H54 (cell line): Measurements from ENCODE around the gene CFAP161.

Source experiments
- DNase-seq: peaks from one replicate; pipeline ENCODE4 v3.0.0; 2011; ENCODE audit warnings: low spot score, mixed read lengths; ENCODE audit not compliant: insufficient read length
- FAIRE-seq: peaks from 3 replicates; lab custom pipeline; 2011; peaks lifted over from hg19 to GRCh38; lab: Jason Lieb, UNC
- POLR2A ChIP-seq: IDR thresholded peaks from 2 replicates; pipeline ENCODE4 v1.6.1; 2011; ENCODE audit warnings: low read depth, mild to moderate bottlenecking, low read length

The CFAP161 gene

DNA sequence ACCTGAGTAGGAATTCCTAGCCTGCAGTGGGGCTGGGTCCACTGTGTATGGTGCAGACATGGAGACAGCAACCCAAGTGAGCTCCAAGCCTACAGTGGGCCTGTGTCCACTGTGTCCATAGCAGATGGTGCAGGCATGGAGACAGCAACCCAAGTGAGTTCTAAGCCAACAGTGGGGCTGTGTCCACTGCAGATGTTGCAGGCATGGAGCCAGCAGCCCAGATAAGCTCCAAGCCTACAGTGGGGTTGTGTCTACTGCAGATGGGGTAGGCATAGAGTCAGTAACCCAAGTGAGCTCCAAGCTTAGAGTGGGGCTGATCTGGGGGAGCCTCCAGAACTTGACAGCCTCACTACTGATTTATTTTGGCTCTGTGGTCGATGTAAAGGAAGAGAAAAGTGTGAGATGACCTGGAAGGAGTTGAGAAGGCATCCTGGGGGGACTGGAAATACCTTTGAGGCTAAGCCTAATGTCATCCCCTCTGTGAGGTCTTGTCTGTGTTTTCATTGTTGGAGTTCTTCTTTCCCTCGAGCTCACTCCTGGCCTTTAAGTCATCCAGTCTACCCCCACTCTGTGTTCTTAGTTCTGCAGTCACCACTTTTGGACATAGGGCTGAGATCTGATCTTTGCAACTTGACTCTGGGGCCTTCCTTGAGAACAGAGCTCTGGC, 40.2 kb downstream of the CFAP161 start:
- TF ChIP-seq POLR2A, result no peak
- FAIRE-seq (no peak), DNase-seq (no peak)

DNA sequence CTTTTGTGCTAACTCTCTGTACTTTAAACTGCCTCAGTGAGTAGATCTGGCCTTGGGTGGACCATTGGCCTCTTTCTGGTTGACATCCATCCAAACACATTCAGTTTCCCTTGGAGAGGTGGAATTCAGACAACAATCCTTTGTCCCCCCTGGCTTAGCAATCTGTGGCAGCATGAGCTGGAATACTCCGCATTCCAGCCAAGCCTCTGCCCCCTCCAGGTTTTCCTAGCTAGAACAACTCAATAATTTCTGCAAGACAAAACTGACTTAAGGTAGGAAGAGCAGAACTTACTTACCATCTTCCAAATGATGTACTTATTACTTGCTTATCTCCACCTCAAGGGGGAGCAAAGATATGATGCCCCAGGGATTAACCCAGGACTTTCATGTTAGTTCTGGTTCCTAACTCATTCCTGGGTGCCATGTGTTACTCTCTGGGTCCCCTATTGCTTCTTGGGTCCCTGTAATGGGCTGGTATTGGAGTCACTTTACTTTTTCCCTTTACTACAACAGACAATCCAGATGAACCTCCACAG, 40.8 kb downstream of the CFAP161 start:
- DNase-seq (no peak), FAIRE-seq (no peak)
- TF ChIP-seq POLR2A, result no peak

DNA sequence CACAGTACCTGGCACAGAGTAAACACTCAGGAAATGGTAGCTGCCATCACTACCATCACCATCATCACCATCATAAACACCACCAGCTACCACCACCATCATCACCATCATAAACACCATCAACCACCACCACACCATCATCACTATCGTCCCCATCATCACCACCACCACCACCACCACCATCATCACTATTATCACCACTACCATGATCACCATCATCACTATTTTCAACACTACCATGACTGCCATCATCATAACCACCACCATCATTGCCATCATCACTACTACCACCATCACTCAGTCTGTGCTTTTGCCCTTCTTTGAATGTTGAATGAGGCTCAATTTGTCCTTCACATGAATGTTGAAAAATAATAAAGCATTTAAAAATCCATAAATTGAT, 41.4 kb downstream of the CFAP161 start:
- no peak for DNase-seq
- no peak for TF ChIP-seq POLR2A
- no peak for FAIRE-seq

DNA sequence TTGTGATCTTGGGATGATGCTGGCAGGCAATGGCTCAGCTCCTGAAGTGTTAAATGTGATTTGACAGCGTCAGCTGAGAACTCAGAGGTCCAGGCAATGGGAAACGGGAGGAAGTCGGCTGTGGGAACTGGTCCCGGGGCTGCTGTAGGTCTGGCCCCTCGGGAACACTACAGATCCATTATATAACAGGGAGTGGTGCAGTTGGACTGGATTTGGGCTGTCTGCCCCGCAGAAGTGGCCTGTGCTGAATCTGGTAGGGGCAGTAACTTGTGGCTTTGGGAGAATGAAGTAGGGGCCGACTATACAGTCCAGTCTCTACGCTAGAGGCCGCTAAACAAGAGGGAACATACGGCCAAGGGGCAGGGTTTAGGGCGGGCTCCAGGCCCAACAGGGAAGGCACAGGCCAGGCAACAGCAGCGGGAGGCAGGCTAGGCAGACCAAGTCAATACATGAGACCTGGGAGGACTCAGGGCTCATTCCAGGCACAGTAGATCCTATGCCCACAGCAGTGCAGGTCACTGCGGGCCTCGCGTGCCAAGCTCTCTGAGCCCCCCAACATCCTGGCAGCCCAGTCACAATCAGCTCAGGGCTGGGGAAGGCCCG, 42.3 kb downstream of the CFAP161 start:
- DNase-seq (no peak), FAIRE-seq (no peak)
- no peak for TF ChIP-seq POLR2A

DNA sequence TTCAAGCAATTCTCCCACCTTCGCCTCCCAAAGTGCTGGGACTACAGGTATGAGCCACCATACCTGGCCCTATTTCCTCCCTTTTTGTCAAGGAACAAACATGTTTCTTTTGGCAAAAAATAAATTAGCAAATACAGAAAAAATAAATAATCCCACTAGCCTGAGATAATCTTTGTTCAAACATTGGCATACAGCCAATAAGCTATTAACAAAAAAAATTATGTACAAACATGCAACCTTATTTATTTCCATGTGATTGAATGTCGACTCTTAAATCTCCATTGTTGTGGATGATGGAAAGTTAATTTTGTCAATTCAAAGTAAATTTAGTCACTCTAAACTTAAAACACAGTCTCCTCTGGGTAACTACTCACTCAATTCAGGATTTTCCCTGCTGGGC, 44.3 kb downstream of the CFAP161 start:
- DNase-seq (no peak), FAIRE-seq (no peak)
- TF ChIP-seq POLR2A, result no peak

DNA sequence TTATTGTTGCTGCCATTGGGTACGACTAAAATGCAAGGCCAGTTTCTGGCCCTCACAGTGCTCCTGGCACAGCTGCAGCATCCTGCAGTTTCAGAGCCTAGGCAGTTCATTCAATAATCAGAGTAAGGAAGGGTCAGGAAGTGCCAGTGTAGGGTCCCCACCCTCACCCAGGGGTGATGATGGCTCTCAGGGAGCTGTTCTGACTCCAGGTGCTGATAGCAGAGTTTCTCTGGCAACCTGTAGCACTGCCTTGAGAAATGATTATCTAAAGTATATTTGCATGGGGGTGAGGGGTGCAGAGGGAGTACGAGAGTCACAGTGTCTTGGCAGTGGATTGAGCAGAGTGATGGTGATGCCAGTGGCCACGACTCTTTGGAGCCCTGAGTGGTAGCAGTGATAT, 47.1 kb downstream of the CFAP161 start:
- DNase-seq, result no peak
- FAIRE-seq, result no peak
- no peak for TF ChIP-seq POLR2A

DNA sequence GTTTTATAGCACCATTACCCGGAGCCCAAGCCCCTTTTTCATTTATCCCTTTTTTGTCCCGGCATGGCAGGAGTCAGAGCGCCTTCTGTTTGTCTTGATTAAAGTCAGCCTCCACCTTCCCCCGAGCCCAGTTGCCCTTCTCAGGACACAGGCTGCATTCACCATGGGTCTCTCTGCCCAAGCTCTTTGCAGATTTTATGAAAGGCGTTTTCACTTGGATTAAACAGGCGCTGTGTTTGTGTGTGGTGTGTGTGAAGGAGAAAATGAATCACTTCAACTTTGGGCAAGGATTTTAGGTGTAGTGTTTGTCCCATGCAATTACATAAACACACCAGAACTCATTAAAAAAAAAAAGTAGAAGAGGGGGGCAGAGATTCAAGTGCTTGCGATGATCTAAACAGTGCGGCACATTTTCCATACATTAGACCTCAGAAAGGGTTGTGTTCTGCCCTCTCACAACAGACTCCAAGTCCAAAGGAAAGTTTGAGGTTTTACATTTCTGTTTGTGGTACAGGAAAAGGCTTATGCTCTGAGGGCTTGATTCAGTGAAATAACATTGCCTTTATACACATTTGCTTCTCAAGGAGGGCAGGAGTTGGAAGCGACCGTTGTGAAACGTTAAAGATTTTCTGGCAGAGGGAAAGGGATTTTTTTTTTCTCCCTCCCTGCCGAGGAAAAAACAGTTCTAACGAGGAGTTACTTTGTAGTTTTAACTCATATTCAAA, 48.1 kb downstream of the CFAP161 start:
- no peak for DNase-seq
- TF ChIP-seq POLR2A, result no peak
- no peak for FAIRE-seq

DNA sequence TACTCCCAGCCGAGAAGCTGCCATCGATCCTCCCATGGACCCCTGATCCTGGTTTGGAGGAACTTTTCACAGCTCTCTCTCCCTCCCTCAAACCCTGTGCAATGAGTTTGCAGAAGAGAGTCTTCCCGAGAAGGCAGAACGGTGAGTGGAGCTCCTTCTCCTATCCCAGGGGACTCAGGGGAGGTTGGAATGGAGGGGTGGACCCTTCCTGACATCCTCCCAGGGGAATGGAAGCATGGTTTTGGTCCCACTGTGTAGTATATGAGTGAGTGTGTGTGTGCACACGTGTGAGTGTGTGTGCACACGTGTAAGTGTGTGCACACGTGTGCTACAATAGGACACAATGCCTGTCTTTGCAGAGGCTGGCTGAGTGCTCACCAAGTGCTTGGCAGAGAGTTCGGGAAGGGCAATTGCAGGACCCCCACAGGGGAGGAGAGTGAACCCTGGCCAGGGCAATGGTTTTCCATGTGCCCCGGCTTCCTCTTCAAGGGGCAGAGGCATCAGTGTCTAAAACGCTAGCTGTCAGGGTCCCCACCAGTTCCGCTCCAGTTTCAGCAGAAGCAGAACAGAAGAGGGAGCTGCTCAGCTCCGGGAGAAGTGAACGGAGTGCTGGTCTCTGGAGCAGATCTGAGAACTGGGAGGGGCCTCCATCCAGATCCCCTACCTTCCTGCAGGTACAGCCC, 48.8 kb downstream of the CFAP161 start:
- DNase-seq (no peak), FAIRE-seq (no peak)
- TF ChIP-seq POLR2A, result no peak

DNA sequence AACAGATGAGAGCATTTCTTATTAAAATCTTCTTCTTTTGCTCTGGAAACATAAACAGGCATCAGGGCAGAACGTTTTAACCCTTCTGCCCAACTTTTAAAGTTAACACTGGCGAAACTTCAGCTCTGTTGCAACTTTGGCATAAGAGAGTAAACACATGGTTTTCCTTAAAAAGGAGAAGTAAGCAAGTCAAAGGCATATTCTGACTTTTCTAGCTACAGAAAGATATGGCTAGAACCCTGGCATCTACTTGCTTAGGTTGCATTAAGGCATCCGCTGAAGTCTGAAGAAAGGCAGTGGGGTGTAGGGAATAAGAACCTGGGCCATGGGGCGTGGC, 49.3 kb downstream of the CFAP161 start:
- no peak for TF ChIP-seq POLR2A
- FAIRE-seq (no peak), DNase-seq (no peak)

DNA sequence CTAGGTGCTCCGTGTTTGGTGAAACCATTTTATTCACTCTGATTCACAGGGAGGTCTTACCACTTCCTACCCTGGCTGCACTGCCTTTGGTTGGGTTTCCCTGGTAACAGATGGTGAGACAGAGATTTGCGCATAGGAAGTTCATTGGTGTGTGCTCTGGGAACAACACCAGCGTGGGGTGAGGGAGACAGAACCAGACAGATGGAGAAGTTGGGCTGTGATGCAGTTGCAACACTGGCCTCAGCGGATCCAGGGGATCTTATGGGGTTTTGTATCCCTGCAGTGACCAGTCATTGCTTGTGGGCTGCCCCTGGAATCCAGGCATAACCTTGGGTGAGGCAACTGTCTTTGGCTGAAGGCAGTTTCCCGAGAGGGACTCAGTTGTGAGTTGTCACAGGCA, 50.1 kb downstream of the CFAP161 start:
- DNase-seq, result no peak
- no peak for FAIRE-seq
- no peak for TF ChIP-seq POLR2A

DNA sequence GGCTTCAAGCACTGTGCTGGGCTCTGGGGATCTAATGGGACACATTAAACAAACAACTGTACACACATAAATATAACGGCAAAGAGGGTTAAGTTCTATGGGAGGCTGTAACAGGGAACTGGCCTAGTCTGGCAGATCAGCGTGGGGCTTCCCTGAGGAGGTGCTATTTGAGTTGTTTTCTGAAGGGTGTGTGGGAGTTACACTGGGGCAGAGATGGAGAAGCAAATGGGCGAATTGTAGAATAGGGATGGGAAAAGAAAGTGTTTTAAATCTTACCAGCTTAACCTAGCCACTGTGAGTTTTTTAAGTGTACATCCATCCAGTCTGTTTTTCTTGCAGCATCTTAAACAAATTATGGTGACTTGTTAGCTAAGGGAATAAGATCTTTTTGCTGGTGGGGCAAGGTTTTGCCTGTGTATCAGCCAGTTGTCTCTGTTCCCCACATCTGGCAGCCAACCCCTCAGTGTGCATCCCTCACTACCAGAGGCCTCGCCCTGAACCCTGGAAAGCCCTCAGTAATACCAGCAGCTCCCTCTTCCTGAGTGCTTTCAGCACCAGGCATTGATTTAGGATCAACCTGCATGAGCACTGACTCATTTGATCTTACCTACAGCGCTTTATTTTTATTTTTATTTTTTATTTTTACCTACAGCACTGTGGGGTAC, 51.7 kb downstream of the CFAP161 start:
- no peak for TF ChIP-seq POLR2A
- no peak for FAIRE-seq
- no peak for DNase-seq

DNA sequence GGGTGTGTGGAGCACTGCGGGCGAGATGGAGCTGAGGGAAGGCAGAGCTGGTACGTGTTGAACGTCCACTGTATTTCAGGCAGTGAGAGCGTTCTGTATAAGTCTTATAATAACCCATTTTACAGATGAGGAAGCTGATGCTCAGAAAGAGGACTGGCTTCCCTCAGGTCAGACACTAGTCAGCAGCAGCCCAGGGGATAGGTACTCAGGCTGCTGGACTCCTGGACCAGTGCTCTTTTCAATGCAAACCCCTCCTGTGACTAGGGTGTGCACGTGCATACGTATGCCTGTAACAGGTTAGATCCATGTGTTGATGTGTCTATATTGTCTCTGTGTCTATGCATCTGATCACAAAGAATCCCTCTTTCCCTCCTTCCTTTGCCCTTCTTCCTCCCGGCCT, 54.3 kb downstream of the CFAP161 start:
- FAIRE-seq (no peak), DNase-seq (no peak)
- TF ChIP-seq POLR2A, result no peak

DNA sequence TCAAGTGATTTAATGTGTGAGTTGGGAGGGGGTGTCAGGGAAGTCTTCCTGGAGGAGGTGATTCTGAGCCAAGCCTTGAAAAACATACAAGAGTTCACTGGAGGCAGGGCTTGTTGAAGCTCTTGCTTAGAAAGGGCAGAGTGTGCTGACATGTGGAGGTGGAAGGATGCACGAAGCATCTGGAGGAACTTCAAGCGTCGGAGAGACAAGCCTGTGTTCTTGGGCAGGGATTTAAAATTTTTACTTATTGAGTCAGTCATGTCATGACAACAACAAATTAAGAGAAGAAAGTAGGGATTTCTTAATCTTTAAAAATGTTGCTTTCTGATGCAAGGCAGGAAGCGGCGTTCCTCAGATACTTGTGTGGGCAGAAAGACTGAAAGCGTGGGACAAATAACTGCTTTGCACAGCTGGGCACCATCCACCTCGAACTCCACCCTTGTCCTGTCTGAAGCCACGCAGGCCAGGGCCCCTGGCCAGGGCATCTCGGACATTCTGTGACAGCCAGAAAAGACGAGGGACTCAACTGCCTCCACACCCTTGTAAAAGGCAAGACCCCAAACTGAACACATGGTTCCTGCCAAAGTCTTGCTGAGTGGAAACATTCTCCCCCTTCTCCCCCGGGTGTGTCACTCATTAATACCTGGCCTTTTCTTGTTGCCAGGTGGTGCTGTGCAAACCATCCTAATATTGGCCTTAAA, 55.7 kb downstream of the CFAP161 start:
- FAIRE-seq (no peak), DNase-seq (no peak)
- TF ChIP-seq POLR2A, result no peak

DNA sequence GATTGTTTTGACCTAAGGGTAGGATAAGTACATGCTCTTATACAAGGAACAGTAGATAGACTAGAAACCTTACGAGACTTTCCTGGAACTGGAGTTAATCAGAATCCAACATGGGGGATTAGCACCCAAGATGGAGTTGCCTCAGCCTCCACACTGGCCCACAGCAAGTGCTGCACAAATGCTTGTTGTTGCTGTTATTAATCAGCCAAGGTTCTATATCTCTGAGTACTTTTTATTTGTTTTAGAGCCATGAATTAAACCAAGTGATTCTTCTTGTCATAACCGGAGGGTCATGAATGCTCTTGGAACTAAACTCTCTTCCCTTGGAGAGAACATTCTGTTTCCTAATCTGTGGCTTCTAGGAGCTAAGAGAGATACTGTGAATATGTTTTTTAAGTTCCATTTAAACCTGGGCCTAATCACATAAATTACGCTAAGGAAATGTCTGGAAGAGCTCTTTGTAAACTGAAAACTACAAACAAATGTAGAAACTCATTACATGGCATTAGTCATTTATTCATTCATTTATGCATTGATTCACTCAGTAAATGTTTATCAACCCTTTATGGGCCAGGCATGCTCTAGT, 56.9 kb downstream of the CFAP161 start:
- no peak for FAIRE-seq
- no peak for TF ChIP-seq POLR2A
- no peak for DNase-seq
